Adipose tissue (tissue), 3 donors: ENCODE results near the gene ZNF474. TPM values are rescaled to one million over a fixed set of nuclear protein-coding genes. Genes with fewer than 3 reads are reported as not detected.

Experiments
- H3K27ac ChIP-seq: one replicate; pipeline ENCODE4 v1.5.1; 2013; ENCODE audit warnings: low read depth, low read length
- WGBS, 3 donors: extraction: QIAGEN DNeasy Blood & Tissue Kit; methylation state at CpG; one replicate each; pipeline ENCODE4 v1.1.7; 2013; 5-methylcytosine and 5-hydroxymethylcytosine counted together
- polyA plus RNA-seq, 3 donors: library from polyadenylated mRNA; stranded (reverse); fragments of 200-250 nt; gene quantifications; one replicate each; pipeline ENCODE4 v1.2.3, GENCODE V29; 2013
- donor health status: healthy with polysubstance abuse.
- donor health status: Bipolar disorder and iron deficiency.
- donor health status: healthy.

ZNF474 gene
- polyA plus RNA-seq, 3 donors, result 0.05 to 0.34 (median 0.16) TPM

DNA sequence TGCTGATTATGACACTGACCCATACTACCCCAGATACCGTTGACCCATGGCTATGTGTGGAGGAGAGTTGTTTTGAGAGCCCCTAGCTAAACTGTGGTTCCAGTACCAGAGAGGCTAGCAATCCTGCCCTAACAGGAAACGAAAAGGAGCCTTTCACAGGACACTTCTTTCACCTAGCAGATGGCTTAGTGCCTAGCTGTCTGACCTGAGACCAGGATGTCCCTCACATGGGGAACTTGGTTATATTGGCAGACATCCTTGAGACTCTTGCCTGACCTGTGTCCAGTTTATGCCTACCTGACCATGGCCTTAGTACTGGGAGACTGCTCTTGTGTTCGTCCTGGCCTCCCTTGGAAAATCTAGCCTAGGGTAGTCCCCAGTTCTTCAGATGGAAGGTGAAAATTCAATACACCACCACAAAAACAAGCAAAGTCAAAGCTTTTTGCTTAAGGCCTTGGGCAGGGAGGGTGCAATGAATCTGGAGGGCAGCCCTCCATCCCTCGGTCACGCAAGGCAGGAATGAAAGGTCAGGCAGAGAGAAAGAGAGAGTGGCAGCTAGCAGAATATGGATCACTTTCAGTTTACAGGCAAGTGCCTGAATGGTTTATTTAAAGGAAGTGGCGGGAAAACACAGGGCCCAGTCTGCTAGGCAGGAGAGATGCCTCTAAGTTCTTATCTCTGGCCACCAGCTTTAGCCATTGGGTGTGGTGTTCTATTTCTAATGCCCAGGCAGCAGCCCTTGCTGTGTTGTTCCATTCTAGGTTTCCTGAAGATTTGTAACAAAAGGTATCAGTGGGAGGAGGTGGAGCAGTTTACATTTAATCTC lies 16.4 kb upstream of the ZNF474 start:
- WGBS, 3 donors, result 75 to 82% (median 75%) methylated on average over 6 of the region's 6 CpGs
- H3K27ac ChIP-seq, result no peak overlapping the region

DNA sequence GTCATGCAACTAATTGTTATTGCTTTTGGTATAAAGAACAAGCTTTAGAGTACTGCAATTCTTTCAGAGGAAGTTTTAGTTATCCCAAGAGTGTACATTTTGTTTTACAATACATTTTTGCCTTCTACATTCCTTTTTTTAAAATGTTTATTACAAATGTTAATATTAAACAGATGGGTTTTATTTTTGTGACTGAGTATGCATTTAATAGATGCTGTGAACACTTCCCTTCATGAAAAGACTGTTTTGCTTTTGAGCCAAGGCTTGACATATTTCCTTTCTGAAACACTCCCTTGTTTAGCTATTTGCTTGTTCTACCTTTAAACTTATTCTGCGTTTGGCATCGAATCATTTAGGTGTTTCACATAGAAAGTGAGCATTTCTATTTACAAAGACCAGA lies 14.8 kb upstream of the ZNF474 start:
- no peak overlapping the region for H3K27ac ChIP-seq
- WGBS, 3 donors, result 51 to 71% (median 59%) methylated on average over 2 of the region's 2 CpGs

DNA sequence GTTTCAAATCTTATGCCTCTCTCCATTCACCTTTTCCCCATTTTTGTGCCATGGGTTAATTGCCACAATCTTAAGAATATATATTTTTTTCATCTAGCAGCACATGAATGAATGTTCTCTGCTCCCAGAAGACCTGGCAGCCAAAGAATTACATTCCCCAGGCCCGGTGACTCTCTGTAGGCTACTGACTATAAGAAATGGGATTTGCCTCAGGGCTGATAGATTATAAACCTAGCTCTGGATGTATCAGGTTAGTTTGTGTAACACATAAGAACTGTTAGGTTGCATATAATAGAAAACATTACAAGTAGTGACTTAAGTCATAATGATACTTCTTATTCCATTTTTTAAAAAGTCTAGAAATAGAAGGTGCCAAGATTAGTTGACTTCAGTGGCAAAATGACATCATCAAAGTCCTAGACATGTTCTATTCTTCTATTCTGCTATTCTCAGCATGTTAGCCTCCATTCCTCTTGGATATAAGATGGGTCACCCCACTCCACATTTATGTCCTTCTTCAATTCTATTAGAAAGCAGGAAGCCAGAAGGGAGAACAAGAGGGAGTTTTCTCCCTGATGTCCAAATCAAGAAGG lies 10.9 kb upstream of the ZNF474 start:
- H3K27ac ChIP-seq, result no peak overlapping the region
- 68 to 80% (median 79%) methylated on average over 1 of the region's 1 CpG for WGBS, 3 donors

DNA sequence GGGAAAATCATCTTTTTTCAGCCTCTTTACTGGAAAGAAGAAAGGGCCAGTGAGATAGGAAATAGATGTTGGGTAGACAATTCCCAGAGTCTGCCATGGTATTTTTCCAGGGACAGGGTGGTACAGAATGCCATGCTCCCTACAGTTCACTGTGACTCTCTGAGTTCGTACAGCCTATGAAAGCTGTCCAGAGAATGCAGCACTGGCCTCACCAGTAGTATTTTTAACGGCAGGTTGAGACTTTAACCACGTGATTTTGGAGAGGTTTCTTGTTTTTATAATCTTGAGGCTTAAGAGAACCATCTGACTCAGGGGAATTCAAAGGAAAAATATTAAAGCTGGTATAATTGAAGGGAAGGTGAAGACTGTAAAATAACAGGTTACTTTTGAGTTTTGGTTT lies 10.1 kb upstream of the ZNF474 start:
- no peak overlapping the region for H3K27ac ChIP-seq

DNA sequence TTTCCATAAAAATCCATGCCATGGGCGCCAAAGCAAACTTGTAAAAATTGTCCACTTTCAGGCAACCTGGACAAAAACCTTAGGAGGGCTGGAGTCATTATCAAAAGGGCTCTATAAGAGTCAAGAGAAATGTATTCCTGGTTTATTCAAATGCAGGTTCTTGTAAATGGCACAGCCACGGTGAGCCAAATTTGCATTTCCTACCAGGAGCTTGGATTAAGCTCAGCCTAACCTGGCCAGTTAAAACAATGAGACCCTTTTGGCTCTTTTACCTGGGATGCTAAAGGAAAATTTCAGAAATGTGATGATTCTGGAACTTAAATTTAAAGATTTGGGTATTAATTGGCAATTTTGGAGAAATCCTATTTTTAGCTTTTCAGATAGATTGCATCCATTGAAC lies 8.9 kb upstream of the ZNF474 start:
- WGBS, 3 donors, result 63 to 83% (median 83%) methylated on average over 2 of the region's 2 CpGs
- no peak overlapping the region for H3K27ac ChIP-seq

More for the DNA sequence above, 10.1 kb upstream of the ZNF474 start:
- 73 to 77% (median 74%) methylated on average over 3 of the region's 3 CpGs for WGBS, 3 donors

DNA sequence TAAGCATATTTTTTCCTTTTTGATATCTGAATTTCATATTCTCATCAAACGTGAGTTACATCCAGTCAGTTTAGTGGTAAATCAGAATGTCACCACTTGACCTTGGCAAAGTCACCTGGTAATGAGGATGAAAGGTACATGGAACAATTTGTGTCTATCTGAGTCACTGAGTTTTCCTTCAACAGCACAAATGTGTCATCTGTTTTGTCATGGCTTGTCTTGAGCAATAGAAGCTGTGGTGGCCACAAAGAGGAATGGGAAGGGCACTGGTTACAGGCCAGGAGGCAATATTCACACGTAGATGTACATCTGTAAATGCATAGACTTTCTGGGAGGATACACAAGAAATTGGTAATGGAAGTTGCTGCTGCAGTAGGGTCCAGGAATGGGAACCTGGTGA lies 8.4 kb upstream of the ZNF474 start:
- no peak overlapping the region for H3K27ac ChIP-seq
- WGBS, 3 donors, result 52 to 76% (median 61%) methylated on average over 2 of the region's 2 CpGs

DNA sequence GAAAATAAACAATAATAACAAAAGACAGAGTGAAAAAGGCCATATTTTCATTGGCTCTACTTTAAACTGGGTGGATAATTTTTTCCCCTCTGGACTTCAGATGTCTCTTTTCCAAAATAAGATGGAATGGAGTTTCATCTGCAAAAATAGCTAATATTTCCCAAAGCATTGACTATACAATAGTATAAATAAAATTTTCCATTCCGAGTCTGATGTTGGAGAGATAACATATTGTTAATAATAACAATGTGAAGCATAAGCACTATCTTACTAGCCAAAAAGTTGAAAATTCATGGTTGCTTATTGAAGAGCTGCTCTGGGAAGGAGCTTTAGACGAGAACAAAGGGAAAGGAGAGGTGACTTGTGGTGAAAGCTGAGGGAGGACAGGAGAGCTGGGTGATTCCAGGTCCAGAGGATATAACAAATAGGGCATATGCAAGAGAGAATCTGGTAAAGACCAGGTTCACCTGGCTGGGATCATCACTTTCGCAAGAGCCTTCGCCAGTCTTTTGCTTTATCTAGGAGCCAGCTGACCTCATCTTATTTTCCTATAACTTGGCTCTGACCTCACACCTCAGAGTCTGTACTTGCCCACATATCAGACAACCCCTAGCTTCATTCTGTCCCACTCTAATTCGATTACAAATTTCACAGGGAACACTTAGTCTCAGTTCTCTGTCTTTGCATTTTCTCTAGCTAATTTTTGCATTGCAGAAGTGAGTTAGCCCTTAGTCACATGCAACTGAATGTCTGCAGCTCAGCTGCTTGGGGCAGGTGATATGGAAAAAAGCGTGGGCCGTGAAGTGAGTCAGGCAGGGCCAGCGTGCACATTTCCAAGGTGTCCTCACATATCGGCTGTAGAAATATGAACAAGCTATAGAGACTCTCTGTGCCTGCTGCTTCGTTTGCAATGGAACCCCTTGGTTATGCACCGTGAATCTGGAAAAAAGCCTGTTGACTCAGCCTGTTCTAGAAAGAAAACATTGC lies 7.6 kb upstream of the ZNF474 start:
- H3K27ac ChIP-seq, result no peak overlapping the region
- WGBS, 3 donors, result 74 to 90% (median 89%) methylated on average over 11 of the region's 11 CpGs

DNA sequence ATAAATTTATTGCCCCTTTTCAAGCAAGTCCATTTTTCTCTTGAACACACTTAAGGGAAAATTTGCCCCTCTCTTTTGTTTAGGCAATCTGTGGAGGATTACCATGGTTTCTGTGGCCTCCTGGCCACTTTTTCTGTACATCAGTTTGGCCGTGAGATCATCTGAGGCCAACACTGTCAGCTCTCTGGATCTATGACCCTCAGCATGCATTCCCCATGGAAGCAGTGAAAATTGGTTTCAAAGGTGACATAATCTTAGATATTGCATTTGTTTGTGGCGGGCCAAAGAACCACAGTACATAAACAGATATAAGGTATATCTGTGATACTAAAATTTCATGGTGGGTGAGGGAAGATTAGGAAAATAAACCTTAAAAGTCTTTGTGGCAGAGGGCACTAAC lies 4.6 kb upstream of the ZNF474 start:
- H3K27ac ChIP-seq, result no peak overlapping the region
- WGBS, 3 donors, result 82 to 93% (median 93%) methylated on average over 2 of the region's 2 CpGs

DNA sequence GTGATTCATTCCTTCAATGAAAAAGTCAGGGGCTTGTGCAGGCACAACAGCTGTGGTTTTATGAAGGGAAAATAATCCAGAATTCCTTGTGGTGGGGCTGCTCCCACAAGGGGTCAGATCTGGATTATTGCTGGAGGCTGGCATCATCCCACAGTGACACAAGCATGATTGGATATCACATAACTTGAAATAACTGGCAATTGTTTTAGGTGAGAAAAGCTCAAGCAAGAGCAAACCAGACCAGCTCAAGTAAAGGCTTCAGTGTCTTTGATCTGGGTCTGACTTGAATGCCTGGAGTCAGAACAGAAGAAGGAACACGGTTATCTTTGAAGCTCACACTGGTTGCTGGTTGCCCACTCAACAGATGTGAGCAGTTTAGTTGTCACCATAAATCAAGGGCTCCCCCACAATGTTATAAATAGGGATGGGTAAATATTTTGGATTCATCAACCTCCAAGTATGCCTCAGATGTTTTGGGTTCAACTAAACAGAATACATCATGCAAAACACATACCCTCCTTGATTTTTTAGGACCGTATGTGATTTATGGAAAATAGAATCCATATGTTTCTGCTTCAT lies 3.1 kb upstream of the ZNF474 start:
- H3K27ac ChIP-seq, result no peak overlapping the region
- WGBS, 3 donors, result 45 to 65% (median 48%) methylated on average over 2 of the region's 2 CpGs

DNA sequence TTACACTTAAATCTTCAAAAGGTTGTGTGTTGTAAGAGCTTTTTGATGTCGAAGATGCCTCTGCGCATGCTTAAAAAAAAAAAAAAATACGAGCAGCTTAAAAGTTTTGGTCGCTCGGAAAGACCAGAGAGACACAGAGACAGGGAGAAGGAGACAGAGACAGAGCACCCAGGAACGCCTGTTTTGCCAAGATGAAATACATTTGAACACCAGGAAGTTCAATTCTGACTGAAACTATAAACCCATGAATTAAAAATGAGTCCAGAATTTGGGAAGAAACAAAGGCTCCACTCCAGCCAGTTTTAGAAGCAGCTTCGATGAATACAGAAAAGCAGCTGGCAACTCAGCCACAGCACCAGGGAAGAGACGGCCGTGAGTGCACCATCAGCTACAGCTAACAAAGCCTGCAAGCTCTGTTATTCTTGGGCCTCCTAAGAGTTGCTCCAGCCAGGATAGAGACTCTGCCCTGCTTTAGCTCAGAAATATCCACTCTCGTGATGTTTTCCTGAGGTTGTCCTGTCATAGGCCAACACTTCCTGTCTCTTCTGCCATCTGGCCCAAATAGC lies 2.5 kb upstream of the ZNF474 start:
- H3K27ac ChIP-seq, result no peak overlapping the region
- 67 to 74% (median 69%) methylated on average over 10 of the region's 10 CpGs for WGBS, 3 donors

DNA sequence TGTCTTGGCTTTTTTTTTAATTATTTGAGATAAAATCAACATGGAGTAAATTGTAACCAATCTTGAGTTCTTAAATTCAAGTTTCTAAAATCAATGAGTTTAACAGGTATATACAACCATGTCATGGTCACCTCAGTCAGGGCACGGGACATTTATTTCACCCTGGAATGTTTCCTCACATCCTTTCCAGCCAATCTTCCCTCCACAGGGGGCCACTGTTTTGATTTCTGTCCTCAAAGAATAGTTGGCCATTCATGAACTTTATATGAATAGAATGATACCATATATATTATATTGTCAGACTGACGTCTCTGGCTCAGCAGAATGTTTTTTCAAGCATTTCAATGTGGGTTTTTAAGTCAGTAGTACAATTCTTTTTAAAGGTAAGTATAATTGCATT lies 806 bp downstream of the ZNF474 start:
- 49 to 82% (median 82%) methylated on average over 2 of the region's 2 CpGs for WGBS, 3 donors
- no peak overlapping the region for H3K27ac ChIP-seq

DNA sequence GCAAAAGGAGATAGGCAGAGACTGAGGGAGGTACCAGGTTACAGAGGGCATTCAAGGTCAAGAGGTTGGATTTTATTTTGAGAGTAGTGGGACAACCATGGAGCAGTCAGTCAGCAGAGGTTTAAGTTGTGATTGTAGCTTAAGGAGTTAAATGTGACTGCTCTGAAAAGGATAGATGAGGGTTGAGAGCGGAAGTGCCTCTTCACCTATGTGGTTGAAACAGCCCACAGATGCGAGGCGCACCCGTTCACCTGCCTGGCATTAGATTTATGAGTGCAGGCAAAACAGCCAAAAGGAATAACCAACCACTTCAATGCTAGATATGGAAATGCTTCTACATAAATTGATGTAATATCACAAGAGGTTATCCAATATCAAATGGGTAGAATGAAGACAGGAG lies 8.4 kb downstream of the ZNF474 start:
- 73 to 79% (median 77%) methylated on average over 4 of the region's 4 CpGs for whole genome bisulfite sequencing, 3 donors
- no peak overlapping the region for H3K27ac ChIP-seq

DNA sequence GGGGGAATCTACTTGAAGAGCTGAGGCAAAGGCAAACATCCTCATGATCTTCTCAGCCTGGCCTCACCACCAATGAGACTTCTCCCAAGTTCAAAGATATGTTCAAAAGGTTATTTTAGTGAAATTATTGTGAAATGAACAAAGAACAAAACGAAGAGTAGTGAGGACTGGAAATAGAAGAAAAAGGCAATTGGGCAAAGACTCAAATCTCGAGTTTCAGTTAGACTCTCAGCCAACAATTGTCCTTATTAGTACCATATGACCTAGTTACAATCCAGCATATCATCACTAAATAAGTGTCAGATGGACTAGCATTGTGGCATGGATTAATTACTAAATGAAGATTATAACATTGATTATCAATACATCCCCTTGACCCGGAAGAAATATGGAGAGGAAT lies 9.0 kb downstream of the ZNF474 start:
- 57 to 75% (median 59%) methylated on average over 3 of the region's 3 CpGs for WGBS, 3 donors
- no peak overlapping the region for H3K27ac ChIP-seq

DNA sequence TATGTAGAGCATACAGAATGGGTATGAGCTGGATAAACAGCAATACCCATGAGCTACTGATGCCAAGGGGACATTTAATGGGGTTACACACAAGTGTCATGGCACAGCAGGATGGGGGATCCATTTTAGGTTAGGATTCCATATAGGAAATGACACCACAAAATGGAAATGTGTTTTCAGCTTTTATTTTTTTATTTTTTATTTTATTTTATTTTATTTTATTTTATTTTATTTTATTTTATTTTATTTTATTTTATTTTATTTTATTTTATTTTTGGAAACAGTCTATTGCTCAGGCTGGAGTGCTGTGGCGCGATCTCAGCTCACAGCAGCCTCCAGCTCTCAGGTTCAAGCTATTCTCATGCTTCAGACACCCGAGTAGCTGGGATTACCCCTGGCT lies 11.6 kb downstream of the ZNF474 start:
- WGBS, 3 donors, result 88 to 93% (median 92%) methylated on average over 3 of the region's 3 CpGs
- H3K27ac ChIP-seq, result no peak overlapping the region

DNA sequence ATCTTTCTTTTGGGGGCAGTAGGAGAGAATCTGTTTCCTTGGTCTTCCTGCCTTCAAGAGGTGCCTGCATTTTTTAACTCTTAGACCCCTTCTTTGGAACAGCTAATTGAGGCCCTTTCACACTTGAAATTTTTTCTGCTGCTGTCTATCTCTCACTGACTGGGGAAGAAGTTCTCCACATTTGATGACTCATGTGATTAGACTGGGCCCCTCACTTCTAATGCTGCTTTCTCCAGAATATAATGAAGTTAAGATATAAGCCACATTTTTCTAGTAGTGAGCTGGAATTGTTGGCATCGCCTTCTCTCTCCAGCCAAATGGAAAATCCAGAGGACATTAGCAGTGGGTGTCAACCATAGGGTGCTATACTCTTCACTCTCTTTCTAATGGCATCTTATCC lies 12.4 kb downstream of the ZNF474 start:
- H3K27ac ChIP-seq, result no peak overlapping the region
- 86 to 94% (median 89%) methylated on average over 1 of the region's 1 CpG for WGBS, 3 donors

DNA sequence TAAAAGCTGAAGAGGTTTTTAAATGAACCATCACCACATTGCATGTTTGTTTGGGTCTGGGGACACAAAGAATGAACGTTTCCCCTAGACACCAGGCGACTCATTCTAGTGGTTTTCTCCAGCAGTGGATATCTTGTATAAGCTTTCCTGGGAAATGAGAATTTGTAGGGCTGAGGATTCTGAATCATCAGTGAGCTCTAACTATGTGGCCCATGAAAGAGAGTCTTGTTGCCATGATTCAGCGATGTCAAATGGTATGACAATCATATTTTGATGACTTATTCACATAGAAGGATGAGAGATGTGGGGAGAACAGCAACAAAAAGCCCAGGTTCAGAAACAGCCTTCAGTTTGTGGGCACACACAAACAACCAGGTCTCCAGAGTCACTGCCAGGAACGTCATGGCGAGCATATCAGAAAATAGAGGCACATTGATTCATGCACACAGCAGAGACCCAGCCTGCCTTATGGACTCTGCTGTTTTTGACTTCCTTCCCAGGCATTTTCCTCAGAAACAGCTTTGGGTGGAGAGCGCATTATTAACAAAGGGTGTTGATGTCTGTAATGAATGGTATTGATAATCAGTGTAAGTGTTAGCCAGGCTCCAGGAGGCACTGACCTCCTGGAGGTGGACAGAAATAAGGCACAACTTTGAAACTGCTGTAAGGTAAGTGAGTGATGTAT lies 13.3 kb downstream of the ZNF474 start:
- H3K27ac ChIP-seq, result no peak overlapping the region
- WGBS, 3 donors, result 79 to 90% (median 86%) methylated on average over 6 of the region's 6 CpGs

DNA sequence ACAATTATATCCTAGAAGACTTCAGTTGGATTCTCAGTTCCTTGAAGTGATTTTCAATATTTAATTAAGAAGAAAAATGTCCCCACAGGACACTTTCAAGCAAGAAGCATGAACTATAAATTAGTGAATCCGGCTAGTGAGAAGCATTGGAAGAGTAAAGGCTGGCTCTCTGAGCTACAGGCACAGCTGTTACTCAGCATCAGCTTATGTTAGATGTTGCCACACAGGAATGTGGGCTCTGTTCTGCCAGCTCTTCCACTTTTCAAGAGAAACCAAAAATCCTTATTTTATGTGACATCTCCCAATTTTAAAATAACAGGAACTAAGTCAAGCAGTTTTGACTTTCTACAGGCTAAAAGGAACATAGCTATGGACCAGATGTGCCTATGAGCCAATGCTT lies 14.9 kb downstream of the ZNF474 start:
- 68 to 92% (median 89%) methylated on average over 1 of the region's 1 CpG for WGBS, 3 donors
- H3K27ac ChIP-seq, result no peak overlapping the region

DNA sequence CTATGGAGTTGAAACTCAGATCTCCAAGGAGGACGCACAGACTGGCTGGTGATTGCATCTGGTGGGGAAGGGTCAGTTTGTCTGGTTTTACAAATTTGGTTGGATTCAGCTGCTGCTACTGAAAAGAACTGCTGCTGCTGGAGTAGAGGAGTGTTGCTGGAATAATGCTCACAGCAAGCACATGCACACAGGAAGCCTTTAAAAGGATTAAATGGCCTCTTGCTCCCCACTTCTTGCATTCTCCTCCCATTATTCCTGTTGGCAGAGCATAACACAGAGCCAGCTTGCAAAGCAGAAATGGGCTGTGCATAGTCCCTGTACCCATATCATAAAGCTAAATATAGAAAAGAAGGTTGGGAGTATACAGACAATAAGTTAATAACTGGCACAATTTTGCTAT lies 16.6 kb downstream of the ZNF474 start:
- H3K27ac ChIP-seq, result no peak overlapping the region
- WGBS, 3 donors, result 84 to 95% (median 94%) methylated on average over 1 of the region's 1 CpG
